ENCODE measurements around the gene NUDT16L1. TPM values are rescaled to one million over a fixed set of nuclear protein-coding genes. Genes with fewer than 3 reads are reported as not detected.
A peak's percentile ranks its signal among the peaks of the same experiment; 100 is the strongest.
"Not testable (repeated sequence)": the region's sequence is repeated elsewhere in the genome, so short reads cannot be mapped to it uniquely, and the experiment has no call there.

The NUDT16L1 gene
- total RNA-seq, 4 donors from 2014 or later: 32.6 to 62.7 (median 54.3) TPM

DNA sequence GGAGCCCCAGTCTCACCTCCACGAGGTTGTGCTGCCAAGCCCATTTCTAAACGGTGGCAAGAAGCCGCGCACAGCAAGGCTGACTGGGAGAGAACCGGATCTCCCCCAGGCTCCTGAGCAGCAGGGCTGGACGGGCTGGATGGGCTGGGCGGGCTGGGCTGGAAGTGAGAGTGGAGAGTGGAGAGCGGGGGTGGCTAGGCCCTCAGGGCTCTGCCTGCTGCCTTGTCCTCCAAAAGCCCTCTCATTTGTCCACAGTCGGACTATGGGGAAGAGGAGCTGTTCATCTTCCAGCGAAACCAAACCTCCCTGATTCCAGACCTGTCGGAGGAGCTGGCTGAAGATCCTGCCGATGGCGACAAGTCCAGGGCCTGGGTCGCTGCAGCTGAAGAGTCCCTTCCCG lies 44.2 kb downstream of the NUDT16L1 start:
- H3K27me3 ChIP-seq: no peaks in the 10 kb centered on the region
- H3K36me3 ChIP-seq: no peaks in the 10 kb centered on the region
- no peak overlapping the region for H3K27ac ChIP-seq
- TF ChIP-seq POLR2AphosphoS5 (IDR thresholded peaks at IDR 0.05) (no peak), EP300 (IDR thresholded peaks at IDR 0.05; ENCODE audit: low read depth) (no peak), POLR2A (IDR thresholded peaks at IDR 0.05) (no peak)
- TF ChIP-seq, protein P1, sequence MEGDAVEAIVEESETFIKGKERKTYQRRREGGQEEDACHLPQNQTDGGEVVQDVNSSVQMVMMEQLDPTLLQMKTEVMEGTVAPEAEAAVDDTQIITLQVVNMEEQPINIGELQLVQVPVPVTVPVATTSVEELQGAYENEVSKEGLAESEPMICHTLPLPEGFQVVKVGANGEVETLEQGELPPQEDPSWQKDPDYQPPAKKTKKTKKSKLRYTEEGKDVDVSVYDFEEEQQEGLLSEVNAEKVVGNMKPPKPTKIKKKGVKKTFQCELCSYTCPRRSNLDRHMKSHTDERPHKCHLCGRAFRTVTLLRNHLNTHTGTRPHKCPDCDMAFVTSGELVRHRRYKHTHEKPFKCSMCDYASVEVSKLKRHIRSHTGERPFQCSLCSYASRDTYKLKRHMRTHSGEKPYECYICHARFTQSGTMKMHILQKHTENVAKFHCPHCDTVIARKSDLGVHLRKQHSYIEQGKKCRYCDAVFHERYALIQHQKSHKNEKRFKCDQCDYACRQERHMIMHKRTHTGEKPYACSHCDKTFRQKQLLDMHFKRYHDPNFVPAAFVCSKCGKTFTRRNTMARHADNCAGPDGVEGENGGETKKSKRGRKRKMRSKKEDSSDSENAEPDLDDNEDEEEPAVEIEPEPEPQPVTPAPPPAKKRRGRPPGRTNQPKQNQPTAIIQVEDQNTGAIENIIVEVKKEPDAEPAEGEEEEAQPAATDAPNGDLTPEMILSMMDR (IDR thresholded peaks at IDR 0.05): no peak
- WGBS, 2 donors (ENCODE audit: low coverage in 1 of 2): 79 to 80% methylated on average over 1 to 15 of the region's 15 CpGs
- DNase-seq: no peak
- in situ Hi-C loops (cut with MboI; ENCODE audit: low pct_ligation_motif_present in 1 of 4, low pct_unique_long_range_greater_than_20kb in 1 of 4, low sequenced_read_pairs in 3 of 4): no loop called here
- peaks cover 0 to 17% (median 9%) of the 10 kb centered on the region in 4 donors for H3K4me1 ChIP-seq
- H3K4me3 ChIP-seq: no peak overlapping the region
- H3K9me3 ChIP-seq: no peaks in the 10 kb centered on the region
- intact Hi-C loops (cut with DNase I; ENCODE audit: low total_unique reads): no loop called here

DNA sequence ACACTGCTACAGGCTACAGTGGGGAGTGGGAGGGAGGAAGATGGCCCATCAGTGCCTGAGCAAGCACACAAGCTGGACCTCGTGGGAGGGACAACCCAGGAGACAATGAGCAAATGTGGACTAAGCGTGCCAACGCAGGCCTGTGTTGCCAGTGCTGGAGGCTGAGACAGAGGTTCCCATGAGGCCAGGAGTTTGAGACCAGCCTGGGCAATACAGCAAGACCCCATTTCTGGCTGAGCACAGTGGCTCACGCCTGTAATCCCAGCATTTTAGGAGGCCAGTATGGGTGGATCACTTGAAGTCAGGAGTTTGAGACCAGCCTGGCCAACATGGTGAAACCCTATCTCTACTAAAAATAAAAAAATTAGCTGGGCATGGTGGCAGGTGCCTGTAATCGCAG lies 45.0 kb downstream of the NUDT16L1 start:
- H3K9me3 ChIP-seq; intact Hi-C loops (cut with DNase I; ENCODE audit: low total_unique reads); DNase-seq; H3K27ac ChIP-seq; H3K36me3 ChIP-seq; H3K4me3 ChIP-seq; H3K27me3 ChIP-seq; in situ Hi-C loops (cut with MboI; ENCODE audit: low pct_ligation_motif_present in 1 of 4, low pct_unique_long_range_greater_than_20kb in 1 of 4, low sequenced_read_pairs in 3 of 4): not testable (repeated sequence)
- 87 to 88% methylated on average over 1 to 5 of the region's 5 CpGs for WGBS, 2 donors (ENCODE audit: low coverage in 1 of 2)
- peaks cover 6 to 18% (median 11%) of the 10 kb centered on the region in 4 donors for H3K4me1 ChIP-seq

DNA sequence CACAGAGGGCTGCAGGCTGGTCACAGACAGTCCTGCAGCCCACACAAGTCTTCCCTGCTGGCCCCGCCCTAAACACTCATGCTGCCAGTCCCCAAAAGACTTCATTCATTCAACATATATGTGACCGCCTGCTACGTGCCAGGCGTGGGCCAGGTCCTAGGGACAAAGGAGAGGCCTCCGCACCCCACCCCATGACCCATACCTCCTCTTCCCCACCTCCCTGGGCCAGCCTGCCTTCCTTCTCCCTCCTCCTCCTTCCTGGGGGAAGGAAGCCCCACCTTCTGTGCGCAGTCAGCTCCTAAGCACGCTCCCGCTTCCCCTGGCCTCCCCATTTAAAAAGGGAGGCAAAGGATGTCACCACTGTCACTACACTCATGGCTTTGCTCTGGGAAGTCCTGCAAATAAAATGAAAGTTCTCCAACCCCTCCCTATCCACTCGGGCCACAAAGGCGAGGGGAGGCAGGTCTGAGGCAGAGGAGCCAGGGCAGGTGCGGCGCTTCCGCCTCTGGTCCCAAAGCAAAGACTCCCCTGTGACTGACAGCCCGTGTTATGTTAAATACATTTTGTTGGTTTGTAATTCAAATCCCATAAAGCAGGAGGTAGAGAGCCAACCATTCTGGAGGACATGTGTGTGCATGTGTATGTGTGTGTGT lies 50.0 kb downstream of the NUDT16L1 start:
- in situ Hi-C loops (cut with MboI; ENCODE audit: low pct_ligation_motif_present in 1 of 4, low pct_unique_long_range_greater_than_20kb in 1 of 4, low sequenced_read_pairs in 3 of 4): no loop called here
- peak overlapping the region in 3 of 4 donors; percentile 2 to 49 (median 28) for H3K4me3 ChIP-seq
- DNase-seq: peak; percentile 38

DNA sequence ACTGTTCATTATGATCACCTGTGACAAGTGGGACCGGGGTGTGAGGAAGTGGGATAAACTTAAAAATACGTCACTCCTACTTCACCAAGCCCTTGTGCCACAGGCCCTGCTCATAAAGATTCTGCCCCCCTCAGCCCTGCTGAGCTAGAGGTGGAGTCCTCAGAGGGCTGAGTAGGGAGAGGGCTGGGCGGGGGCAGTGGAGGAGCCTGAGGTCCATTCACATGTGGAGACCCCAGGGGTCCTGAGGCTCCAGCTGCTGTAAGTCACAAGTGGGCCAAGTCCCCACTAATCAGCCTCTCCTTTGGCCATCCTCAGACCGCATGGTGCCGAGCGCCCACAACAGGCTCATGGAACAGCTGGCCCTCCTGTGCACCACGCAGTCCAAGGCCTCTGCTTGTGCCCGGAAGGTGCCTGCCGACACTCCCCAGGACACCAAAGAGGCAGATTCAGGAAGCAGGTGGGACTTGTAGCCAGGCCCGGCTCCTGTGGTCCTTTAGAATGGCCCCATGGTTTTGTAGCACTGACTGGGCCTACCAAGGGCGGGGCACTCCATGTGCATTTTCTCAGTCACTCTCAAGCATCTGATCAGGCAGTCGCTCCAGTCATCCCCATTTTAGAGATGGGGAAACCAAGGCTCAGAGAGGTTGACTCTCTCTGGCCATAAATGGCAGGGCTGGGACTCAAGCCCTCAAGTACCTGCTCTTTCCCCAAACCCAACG lies 51.4 kb downstream of the NUDT16L1 start:
- Histone ChIP-seq H3K27me3 (no peaks in the 10 kb centered on the region), H3K36me3 (no peaks in the 10 kb centered on the region), H3K4me3 (no peak overlapping the region), H3K9me3 (no peaks in the 10 kb centered on the region), H3K27ac (no peak overlapping the region), H3K4me1 (peaks cover 6 to 19% (median 8%) of the 10 kb centered on the region in 4 donors)
- intact Hi-C loops (cut with DNase I; ENCODE audit: low total_unique reads): loop anchor here (5.0 kb wide), 1 partner anchor 298 kb away; no protein-coding TSS in a partner anchor
- TF ChIP-seq, protein P1 (IDR thresholded peaks at IDR 0.05): no peak
- TF ChIP-seq POLR2AphosphoS5 (IDR thresholded peaks at IDR 0.05) (no peak), POLR2A (IDR thresholded peaks at IDR 0.05) (no peak), EP300 (IDR thresholded peaks at IDR 0.05; ENCODE audit: low read depth) (no peak)
- in situ Hi-C loops (cut with MboI; ENCODE audit: low pct_ligation_motif_present in 1 of 4, low pct_unique_long_range_greater_than_20kb in 1 of 4, low sequenced_read_pairs in 3 of 4): no loop called here
- WGBS, 2 donors (ENCODE audit: low coverage in 1 of 2): 50 to 85% methylated on average over 1 to 13 of the region's 13 CpGs
- DNase-seq: no peak

More for the DNA sequence above, 50.0 kb downstream of the NUDT16L1 start:
- TF ChIP-seq POLR2AphosphoS5 (IDR thresholded peaks at IDR 0.05) (no peak), EP300 (IDR thresholded peaks at IDR 0.05; ENCODE audit: low read depth) (no peak), POLR2A (IDR thresholded peaks at IDR 0.05) (no peak)
- TF ChIP-seq, protein P1 (IDR thresholded peaks at IDR 0.05): no peak
- Histone ChIP-seq H3K27me3 (no peaks in the 10 kb centered on the region), H3K27ac (no peak overlapping the region), H3K9me3 (no peaks in the 10 kb centered on the region), H3K36me3 (no peaks in the 10 kb centered on the region), H3K4me1 (peaks cover 6 to 19% (median 8%) of the 10 kb centered on the region in 4 donors)
- WGBS, 2 donors (ENCODE audit: low coverage in 1 of 2): 22 to 43% methylated on average over 6 to 14 of the region's 14 CpGs
- intact Hi-C loops (cut with DNase I; ENCODE audit: low total_unique reads): no loop called here

All from transverse colon (tissue), 4 donors.